H9 (cell line): ENCODE results near the gene ALCAM. TPM values are rescaled to one million over a fixed set of nuclear protein-coding genes. Genes with fewer than 3 reads are reported as not detected.

Source experiments
- DNase-seq: peaks from one replicate; pipeline ENCODE4 v3.0.0-alpha.2; 2017
- H2AFZ ChIP-seq: one replicate; pipeline ENCODE4 v1.6.1; 2013; ENCODE audit warnings: mild to moderate bottlenecking, low read length, control low read depth, moderate library complexity
- H2AK5ac ChIP-seq: 2 replicates; pipeline ENCODE4 v1.6.1; 2013; ENCODE audit warnings: low read length, control low read depth, mixed read lengths; ENCODE audit not compliant: insufficient read length
- H2BK120ac ChIP-seq: one replicate; pipeline ENCODE4 v1.6.1; 2013; ENCODE audit warnings: low read depth, mild to moderate bottlenecking, low read length, control low read depth, inconsistent platforms; ENCODE audit not compliant: poor library complexity, severe bottlenecking
- H2BK12ac ChIP-seq: 2 replicates; pipeline ENCODE4 v1.6.1; 2013; ENCODE audit warnings: low read length, control low read depth, mixed read lengths, low read depth; ENCODE audit not compliant: insufficient read length
- H2BK15ac ChIP-seq: 2 replicates; pipeline ENCODE4 v1.6.1; 2013; ENCODE audit warnings: low read depth, low read length, control low read depth
- H2BK20ac ChIP-seq: one replicate; pipeline ENCODE4 v1.6.1; 2013; ENCODE audit warnings: low read depth, mild to moderate bottlenecking, low read length, control low read depth, inconsistent platforms; ENCODE audit not compliant: poor library complexity, severe bottlenecking
- H2BK5ac ChIP-seq: 2 replicates; pipeline ENCODE4 v1.6.1; 2013; ENCODE audit warnings: low read length, control low read depth, mixed read lengths; ENCODE audit not compliant: insufficient read length
- H3K14ac ChIP-seq: 2 replicates; pipeline ENCODE4 v1.6.1; 2013; ENCODE audit warnings: low read length, control low read depth; ENCODE audit not compliant: insufficient read depth
- H3K18ac ChIP-seq: 2 replicates; pipeline ENCODE4 v1.6.1; 2013; ENCODE audit warnings: low read depth, mild to moderate bottlenecking, mixed read lengths, low read length, control low read depth; ENCODE audit not compliant: insufficient read length
- H3K23ac ChIP-seq: 2 replicates; pipeline ENCODE4 v1.6.1; 2013; ENCODE audit warnings: low read length, control low read depth, mixed read lengths, low read depth; ENCODE audit not compliant: insufficient read length
- H3K23me2 ChIP-seq: 2 replicates; pipeline ENCODE4 v1.6.1; 2013; ENCODE audit warnings: low read depth, mild to moderate bottlenecking, mixed read lengths, low read length, control low read depth; ENCODE audit not compliant: insufficient read length, poor library complexity, severe bottlenecking
- H3K27ac ChIP-seq: 2 replicates; pipeline ENCODE4 v1.5.1; 2013; ENCODE audit warnings: low read length, control low read depth, mixed read lengths, low read depth; ENCODE audit not compliant: insufficient read length
- H3K27me3 ChIP-seq: 2 replicates; pipeline ENCODE4 v1.6.1; 2013; ENCODE audit warnings: low read length, control low read depth, inconsistent platforms; ENCODE audit not compliant: insufficient read depth
- H3K4ac ChIP-seq: 2 replicates; pipeline ENCODE4 v1.6.1; 2013; ENCODE audit warnings: low read depth, mild to moderate bottlenecking, control low read depth, inconsistent platforms, low read length, moderate library complexity
- H3K4me1 ChIP-seq: 2 replicates; pipeline ENCODE4 v1.6.1; 2013; ENCODE audit warnings: low read length, control low read depth, inconsistent platforms; ENCODE audit not compliant: insufficient read depth
- H3K4me2 ChIP-seq: 2 replicates; pipeline ENCODE4 v1.6.1; 2013; ENCODE audit warnings: low read length, control low read depth, mixed read lengths; ENCODE audit not compliant: insufficient read length, insufficient read depth
- H3K56ac ChIP-seq: 2 replicates; pipeline ENCODE4 v1.6.1; 2013; ENCODE audit warnings: low read depth, mild to moderate bottlenecking, mixed read lengths, low read length, control low read depth; ENCODE audit not compliant: insufficient read length
- H3K79me1 ChIP-seq: 2 replicates; pipeline ENCODE4 v1.6.1; 2013; ENCODE audit warnings: low read depth, mild to moderate bottlenecking, moderate library complexity, low read length, control low read depth, inconsistent platforms; ENCODE audit not compliant: insufficient read depth, poor library complexity, severe bottlenecking
- H3K79me2 ChIP-seq: 2 replicates; pipeline ENCODE4 v1.6.1; 2013; ENCODE audit warnings: low read length, control low read depth, inconsistent platforms; ENCODE audit not compliant: insufficient read depth
- H3K9ac ChIP-seq: 2 replicates; pipeline ENCODE4 v1.6.1; 2013; ENCODE audit warnings: low read length, control low read depth, mixed read lengths; ENCODE audit not compliant: insufficient read length; ENCODE audit errors: extremely low read depth
- H3K9me3 ChIP-seq: one replicate; pipeline ENCODE4 v1.6.1; 2013; ENCODE audit warnings: low read depth, low read length, inconsistent platforms; ENCODE audit not compliant: control insufficient read depth
- H3T11ph ChIP-seq: one replicate; pipeline ENCODE4 v1.6.1; 2013; ENCODE audit warnings: mild to moderate bottlenecking, low read length, control low read depth, inconsistent platforms
- H4K20me1 ChIP-seq: one replicate; pipeline ENCODE4 v1.6.1; 2013; ENCODE audit not compliant: control insufficient read depth, insufficient read length, insufficient read depth
- H4K5ac ChIP-seq: 2 replicates; pipeline ENCODE4 v1.6.1; 2013; ENCODE audit warnings: low read depth, mild to moderate bottlenecking, mixed read lengths, low read length, control low read depth; ENCODE audit not compliant: insufficient read length
- H4K8ac ChIP-seq: replicated peaks from 2 replicates; pipeline ENCODE4 v1.6.1; 2013; ENCODE audit warnings: low read length, control low read depth, mixed read lengths, low read depth; ENCODE audit not compliant: insufficient read length
- H4K91ac ChIP-seq: 2 replicates; pipeline ENCODE4 v1.6.1; 2013; ENCODE audit warnings: low read depth, mild to moderate bottlenecking, moderate library complexity, mixed read lengths, low read length, control low read depth; ENCODE audit not compliant: insufficient read length
- H3K27ac Mint-ChIP-seq, 3 experiments: 2 replicates in 2 of 3; 3 replicates in 1 of 3; pipeline ENCODE4 v1.8.0; 2020 to 2021; ENCODE audit warnings: mixed read lengths in 3 of 3, mild to moderate bottlenecking in 1 of 3, moderate library complexity in 1 of 3
- H3K27me3 Mint-ChIP-seq: 2 replicates; pipeline ENCODE4 v1.8.0; 2021; ENCODE audit warnings: low read depth, mild to moderate bottlenecking, moderate library complexity, mixed read lengths
- H3K36me3 Mint-ChIP-seq, 3 experiments: 2 replicates in 2 of 3; 3 replicates in 1 of 3; pipeline ENCODE4 v1.8.0; 2020 to 2021; ENCODE audit warnings: low read depth in 3 of 3, mixed read lengths in 3 of 3; ENCODE audit not compliant: insufficient read depth in 1 of 3
- H3K4me1 Mint-ChIP-seq, 2 experiments: 2 replicates each; pipeline ENCODE4 v1.8.0; 2020; ENCODE audit warnings: mixed read lengths in 2 of 2
- H3K4me3 Mint-ChIP-seq, 2 experiments: 2 replicates in 1 of 2; 3 replicates in 1 of 2; pipeline ENCODE4 v1.8.0; 2020 to 2021; ENCODE audit warnings: mild to moderate bottlenecking in 2 of 2, mixed read lengths in 2 of 2, moderate library complexity in 1 of 2
- H3K9me3 Mint-ChIP-seq, 2 experiments: 2 replicates in 1 of 2; 3 replicates in 1 of 2; pipeline ENCODE4 v1.8.0; 2020; ENCODE audit warnings: mild to moderate bottlenecking in 2 of 2, mixed read lengths in 2 of 2, moderate library complexity in 1 of 2
- WGBS: extraction: QIAGEN DNeasy Blood & Tissue Kit; methylation state at CpG from one replicate; pipeline ENCODE4 v1.1.7; 2013; ENCODE audit warnings: missing lambda C conversion rate, low lambda C conversion rate, mixed read lengths; ENCODE audit not compliant: insufficient read length; ENCODE audit errors: extremely low coverage; 5-methylcytosine and 5-hydroxymethylcytosine counted together
- total RNA-seq: library from RNA; stranded (reverse); gene quantifications from 2 replicates; pipeline ENCODE4 v1.2.1, GENCODE V29; 2021
- TF ChIP-seq, protein P1 (sequence below): fragments of 200-600 bp; sonication (generic); conservative IDR thresholded peaks from 3 replicates; pipeline ENCODE4 v1.8.0; 2021; ENCODE audit warnings: antibody characterized with exemption, mild to moderate bottlenecking

The ALCAM gene
- total RNA-seq, 1 experiment from 2014 or later, result 43.7 TPM

DNA sequence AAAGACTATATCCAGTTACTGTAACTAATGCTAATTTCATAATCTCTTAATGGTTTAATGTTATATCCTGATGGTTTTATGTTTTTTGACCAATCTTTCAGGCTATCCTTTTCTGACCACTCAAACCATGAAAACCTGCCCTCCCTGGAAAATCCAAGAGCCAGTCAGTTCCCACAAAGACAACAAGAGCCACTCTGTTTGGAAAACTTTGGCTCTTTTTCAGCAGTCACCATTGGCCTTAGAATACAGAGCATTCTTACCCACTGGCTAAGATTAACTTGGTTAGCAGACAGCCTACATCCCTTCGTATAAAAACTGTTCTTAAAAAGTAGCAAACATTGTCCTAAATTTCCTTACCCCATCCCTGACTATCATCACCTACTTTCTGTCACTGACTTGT is 32.9 kb downstream of the ALCAM start:
- H3K36me3 Mint-ChIP-seq, result peaks cover 25 to 30% (median 28%) of the 10 kb centered on the region in 3 experiments
- Histone ChIP-seq H3K14ac (no peak overlapping the region), H2BK5ac (no peak overlapping the region), H3K79me2 (0 out of 2 replicates have a peak, but pooled peaks cover 2% of the 10 kb centered on the region), H3K23ac (no peak overlapping the region), H2BK120ac (no peak overlapping the region), H3K79me1 (no peaks in the 10 kb centered on the region), H4K8ac (no peak overlapping the region), H2BK20ac (no peak overlapping the region), H3K27ac (no peak overlapping the region), H3K9ac (no peak overlapping the region), H3K27me3 (no peaks in the 10 kb centered on the region), H4K20me1 (no peaks in the 10 kb centered on the region), H3K4me2 (no peak overlapping the region), H4K5ac (no peak overlapping the region), H3K18ac (no peak overlapping the region), H2BK12ac (no peak overlapping the region), H3K4me1 (0 out of 2 replicates have a peak, but pooled peaks cover 2% of the 10 kb centered on the region), H2AK5ac (no peak overlapping the region), H4K91ac (no peak overlapping the region), H3K4ac (no peak overlapping the region), H3K9me3 (no peaks in the 10 kb centered on the region), H3T11ph (no peak overlapping the region), H2BK15ac (no peak overlapping the region), H3K56ac (no peak overlapping the region), H3K23me2 (no peaks in the 10 kb centered on the region), H2AFZ (no peak overlapping the region)
- H3K4me3 Mint-ChIP-seq, result no peak overlapping the region
- no CpG with 5 or more reads among the region's 1 CpG for WGBS
- H3K27me3 Mint-ChIP-seq, result no peaks in the 10 kb centered on the region
- peaks cover 11 to 12% of the 10 kb centered on the region in 2 experiments for H3K4me1 Mint-ChIP-seq
- peaks cover 13 to 18% of the 10 kb centered on the region in 2 experiments for H3K9me3 Mint-ChIP-seq
- DNase-seq, result no peak
- TF ChIP-seq, protein P1, sequence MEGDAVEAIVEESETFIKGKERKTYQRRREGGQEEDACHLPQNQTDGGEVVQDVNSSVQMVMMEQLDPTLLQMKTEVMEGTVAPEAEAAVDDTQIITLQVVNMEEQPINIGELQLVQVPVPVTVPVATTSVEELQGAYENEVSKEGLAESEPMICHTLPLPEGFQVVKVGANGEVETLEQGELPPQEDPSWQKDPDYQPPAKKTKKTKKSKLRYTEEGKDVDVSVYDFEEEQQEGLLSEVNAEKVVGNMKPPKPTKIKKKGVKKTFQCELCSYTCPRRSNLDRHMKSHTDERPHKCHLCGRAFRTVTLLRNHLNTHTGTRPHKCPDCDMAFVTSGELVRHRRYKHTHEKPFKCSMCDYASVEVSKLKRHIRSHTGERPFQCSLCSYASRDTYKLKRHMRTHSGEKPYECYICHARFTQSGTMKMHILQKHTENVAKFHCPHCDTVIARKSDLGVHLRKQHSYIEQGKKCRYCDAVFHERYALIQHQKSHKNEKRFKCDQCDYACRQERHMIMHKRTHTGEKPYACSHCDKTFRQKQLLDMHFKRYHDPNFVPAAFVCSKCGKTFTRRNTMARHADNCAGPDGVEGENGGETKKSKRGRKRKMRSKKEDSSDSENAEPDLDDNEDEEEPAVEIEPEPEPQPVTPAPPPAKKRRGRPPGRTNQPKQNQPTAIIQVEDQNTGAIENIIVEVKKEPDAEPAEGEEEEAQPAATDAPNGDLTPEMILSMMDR, result no peak
- peak overlapping the region in 1 of 3 experiments; percentile 73; a peak in 2 of 7 replicates for H3K27ac Mint-ChIP-seq
